NB4 (cell line): ENCODE measurements around the gene TEKTIP1.

Experiments
- CTCF ChIP-seq: IDR thresholded peaks from one replicate; pipeline ENCODE4 v1.5.1; 2012; ENCODE audit warnings: low read depth, low read length
- MAX ChIP-seq: IDR thresholded peaks from 2 replicates; pipeline ENCODE4 v1.6.1; 2011; ENCODE audit warnings: low read depth, low read length
- MYC ChIP-seq: IDR thresholded peaks from 2 replicates; pipeline ENCODE4 v1.6.1; 2011; ENCODE audit warnings: low read depth, low read length
- POLR2A ChIP-seq: IDR thresholded peaks from 2 replicates; pipeline ENCODE4 v1.6.1; 2011; ENCODE audit warnings: mild to moderate bottlenecking; ENCODE audit not compliant: insufficient read length; ENCODE audit errors: extremely low read depth

GRCh38 chr19:3493651-3494050 lies 45.3 kb upstream of the TEKTIP1 start:
- TF ChIP-seq CTCF (no peak), POLR2A (no peak), MYC (no peak), MAX (no peak)
